ENCODE measurements around the gene FAIM2.

DNA sequence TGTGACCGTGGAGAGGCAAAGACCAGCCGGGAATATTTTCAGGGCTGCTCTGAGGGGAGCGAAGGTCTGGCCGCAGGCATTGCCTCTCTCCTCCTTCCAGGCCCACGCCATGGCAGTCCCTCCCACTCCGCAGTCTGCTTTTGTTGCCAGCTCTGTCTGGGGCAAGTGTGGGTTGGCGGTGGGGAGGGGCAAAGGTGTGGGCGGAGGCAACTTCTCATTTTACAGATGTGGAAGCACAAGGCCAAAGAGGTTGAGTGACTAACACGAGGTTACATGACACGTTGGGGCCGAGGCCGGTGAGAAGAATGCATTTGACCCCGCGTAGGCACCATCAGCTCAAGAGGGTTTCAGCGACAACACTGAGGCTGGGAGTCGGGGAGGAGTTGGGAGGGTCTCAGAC is 6.1 kb upstream of the FAIM2 start:
- TF ChIP-seq, protein P1, sequence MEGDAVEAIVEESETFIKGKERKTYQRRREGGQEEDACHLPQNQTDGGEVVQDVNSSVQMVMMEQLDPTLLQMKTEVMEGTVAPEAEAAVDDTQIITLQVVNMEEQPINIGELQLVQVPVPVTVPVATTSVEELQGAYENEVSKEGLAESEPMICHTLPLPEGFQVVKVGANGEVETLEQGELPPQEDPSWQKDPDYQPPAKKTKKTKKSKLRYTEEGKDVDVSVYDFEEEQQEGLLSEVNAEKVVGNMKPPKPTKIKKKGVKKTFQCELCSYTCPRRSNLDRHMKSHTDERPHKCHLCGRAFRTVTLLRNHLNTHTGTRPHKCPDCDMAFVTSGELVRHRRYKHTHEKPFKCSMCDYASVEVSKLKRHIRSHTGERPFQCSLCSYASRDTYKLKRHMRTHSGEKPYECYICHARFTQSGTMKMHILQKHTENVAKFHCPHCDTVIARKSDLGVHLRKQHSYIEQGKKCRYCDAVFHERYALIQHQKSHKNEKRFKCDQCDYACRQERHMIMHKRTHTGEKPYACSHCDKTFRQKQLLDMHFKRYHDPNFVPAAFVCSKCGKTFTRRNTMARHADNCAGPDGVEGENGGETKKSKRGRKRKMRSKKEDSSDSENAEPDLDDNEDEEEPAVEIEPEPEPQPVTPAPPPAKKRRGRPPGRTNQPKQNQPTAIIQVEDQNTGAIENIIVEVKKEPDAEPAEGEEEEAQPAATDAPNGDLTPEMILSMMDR (IDR thresholded peaks at IDR 0.05; ENCODE audit: low read depth, low read length), result no peak
- TF ChIP-seq EZH2phosphoT487 (IDR thresholded peaks at IDR 0.05; ENCODE audit: low read depth), result no peak

Measured in OCI-LY3 (cell line).